GM12878 (cell line): ENCODE results near the gene GABARAPL2. TPM values are rescaled to one million over a fixed set of nuclear protein-coding genes. Genes with fewer than 3 reads are reported as not detected.

Experiments
- ATF7 ChIP-seq: fragments of 450-650 bp; IDR thresholded peaks from 2 replicates; pipeline ENCODE4 v1.6.1; 2016; ENCODE audit warnings: low read depth, mild to moderate bottlenecking
- BRCA1 ChIP-seq: IDR thresholded peaks from 2 replicates; pipeline ENCODE4 v1.6.1; 2011; ENCODE audit warnings: low read depth, low read length, improper control_type of control experiment
- POLR2AphosphoS5 ChIP-seq: IDR thresholded peaks from 2 replicates; pipeline ENCODE4 v1.6.1; 2011; ENCODE audit warnings: mild to moderate bottlenecking, low read length, inconsistent platforms
- ZBED1 ChIP-seq: IDR thresholded peaks from 2 replicates; pipeline ENCODE4 v1.6.1; 2016; ENCODE audit warnings: borderline replicate concordance
- polyA plus RNA-seq, 11 experiments: library from polyadenylated mRNA; depleted of rRNA in 4 of 11; unstranded in 6 of 11; stranded (reverse) in 5 of 11; fragments of >200 nt; fragmentation: Nextera tagmentation in 4 of 11; fragmentation: Illumina TruSeq in 1 of 11; extraction: Ambion mirVana in 4 of 11; extraction: Trizol in 1 of 11; gene quantifications; 1 replicate in 1 of 11; 2 replicates in 10 of 11; pipeline versions ENCODE4 v1.2.1 to v1.2.3, GENCODE V29; 2011 to 2016; ENCODE audit warnings: inconsistent platforms in 2 of 11, missing spikeins in 2 of 11, low read depth in 1 of 11
- total RNA-seq, 4 experiments: library from RNA; depleted of rRNA in 3 of 4; stranded (reverse); fragments of >200 nt in 3 of 4; fragmentation: Illumina TruSeq in 1 of 4; extraction: Trizol in 1 of 4; gene quantifications; 2 replicates each; pipeline versions ENCODE4 v1.2.1 to v1.2.3, GENCODE V29; 2013 to 2021
- TF ChIP-seq, protein P1 (sequence below): IDR thresholded peaks from 2 replicates; pipeline ENCODE4 v1.6.1; 2012; ENCODE audit warnings: improper control_type of control experiment, low read depth, low read length; ENCODE audit not compliant: insufficient replicate concordance
- TF ChIP-seq, protein P2 (sequence below): fragments of 450-650 bp; conservative IDR thresholded peaks from 2 replicates; pipeline ENCODE4 v1.6.1; 2017; ENCODE audit warnings: mild to moderate bottlenecking, moderate library complexity
- TF ChIP-seq, protein P3 (sequence below): fragments of 450-650 bp; IDR thresholded peaks from 2 replicates; pipeline ENCODE4 v1.6.1; 2017; ENCODE audit warnings: borderline replicate concordance

The GABARAPL2 gene
- total and polyA plus RNA-seq, 10 of the 15 experiments (the other 5 are each of a cell fraction or from before 2014, with no cell fraction given) = 61.9 to 359 (median 128) TPM

DNA sequence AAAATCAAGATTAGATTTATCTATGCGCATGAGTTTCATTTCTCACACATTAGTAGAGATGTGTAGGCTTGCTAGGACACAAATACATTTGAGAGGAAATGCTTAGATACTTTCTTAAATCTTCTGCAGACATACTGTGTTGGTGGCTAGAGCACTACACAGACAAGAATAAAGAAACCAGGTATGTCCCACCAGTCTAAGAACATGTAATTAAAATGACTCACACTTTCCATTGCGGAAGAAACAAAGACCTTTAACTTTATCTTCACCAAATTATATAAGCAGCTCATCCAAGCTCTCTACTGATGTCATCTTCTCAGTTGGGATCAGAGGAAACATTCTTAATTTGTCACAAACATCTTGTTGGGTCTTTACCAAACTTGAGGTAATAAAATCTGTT is 12.5 kb downstream of the GABARAPL2 start (continued):
- TF ChIP-seq, protein P1, sequence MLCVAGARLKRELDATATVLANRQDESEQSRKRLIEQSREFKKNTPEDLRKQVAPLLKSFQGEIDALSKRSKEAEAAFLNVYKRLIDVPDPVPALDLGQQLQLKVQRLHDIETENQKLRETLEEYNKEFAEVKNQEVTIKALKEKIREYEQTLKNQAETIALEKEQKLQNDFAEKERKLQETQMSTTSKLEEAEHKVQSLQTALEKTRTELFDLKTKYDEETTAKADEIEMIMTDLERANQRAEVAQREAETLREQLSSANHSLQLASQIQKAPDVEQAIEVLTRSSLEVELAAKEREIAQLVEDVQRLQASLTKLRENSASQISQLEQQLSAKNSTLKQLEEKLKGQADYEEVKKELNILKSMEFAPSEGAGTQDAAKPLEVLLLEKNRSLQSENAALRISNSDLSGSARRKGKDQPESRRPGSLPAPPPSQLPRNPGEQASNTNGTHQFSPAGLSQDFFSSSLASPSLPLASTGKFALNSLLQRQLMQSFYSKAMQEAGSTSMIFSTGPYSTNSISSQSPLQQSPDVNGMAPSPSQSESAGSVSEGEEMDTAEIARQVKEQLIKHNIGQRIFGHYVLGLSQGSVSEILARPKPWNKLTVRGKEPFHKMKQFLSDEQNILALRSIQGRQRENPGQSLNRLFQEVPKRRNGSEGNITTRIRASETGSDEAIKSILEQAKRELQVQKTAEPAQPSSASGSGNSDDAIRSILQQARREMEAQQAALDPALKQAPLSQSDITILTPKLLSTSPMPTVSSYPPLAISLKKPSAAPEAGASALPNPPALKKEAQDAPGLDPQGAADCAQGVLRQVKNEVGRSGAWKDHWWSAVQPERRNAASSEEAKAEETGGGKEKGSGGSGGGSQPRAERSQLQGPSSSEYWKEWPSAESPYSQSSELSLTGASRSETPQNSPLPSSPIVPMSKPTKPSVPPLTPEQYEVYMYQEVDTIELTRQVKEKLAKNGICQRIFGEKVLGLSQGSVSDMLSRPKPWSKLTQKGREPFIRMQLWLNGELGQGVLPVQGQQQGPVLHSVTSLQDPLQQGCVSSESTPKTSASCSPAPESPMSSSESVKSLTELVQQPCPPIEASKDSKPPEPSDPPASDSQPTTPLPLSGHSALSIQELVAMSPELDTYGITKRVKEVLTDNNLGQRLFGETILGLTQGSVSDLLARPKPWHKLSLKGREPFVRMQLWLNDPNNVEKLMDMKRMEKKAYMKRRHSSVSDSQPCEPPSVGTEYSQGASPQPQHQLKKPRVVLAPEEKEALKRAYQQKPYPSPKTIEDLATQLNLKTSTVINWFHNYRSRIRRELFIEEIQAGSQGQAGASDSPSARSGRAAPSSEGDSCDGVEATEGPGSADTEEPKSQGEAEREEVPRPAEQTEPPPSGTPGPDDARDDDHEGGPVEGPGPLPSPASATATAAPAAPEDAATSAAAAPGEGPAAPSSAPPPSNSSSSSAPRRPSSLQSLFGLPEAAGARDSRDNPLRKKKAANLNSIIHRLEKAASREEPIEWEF = no peak
- no peak for TF ChIP-seq POLR2AphosphoS5
- no peak for TF ChIP-seq ZBED1
- TF ChIP-seq, protein P2, sequence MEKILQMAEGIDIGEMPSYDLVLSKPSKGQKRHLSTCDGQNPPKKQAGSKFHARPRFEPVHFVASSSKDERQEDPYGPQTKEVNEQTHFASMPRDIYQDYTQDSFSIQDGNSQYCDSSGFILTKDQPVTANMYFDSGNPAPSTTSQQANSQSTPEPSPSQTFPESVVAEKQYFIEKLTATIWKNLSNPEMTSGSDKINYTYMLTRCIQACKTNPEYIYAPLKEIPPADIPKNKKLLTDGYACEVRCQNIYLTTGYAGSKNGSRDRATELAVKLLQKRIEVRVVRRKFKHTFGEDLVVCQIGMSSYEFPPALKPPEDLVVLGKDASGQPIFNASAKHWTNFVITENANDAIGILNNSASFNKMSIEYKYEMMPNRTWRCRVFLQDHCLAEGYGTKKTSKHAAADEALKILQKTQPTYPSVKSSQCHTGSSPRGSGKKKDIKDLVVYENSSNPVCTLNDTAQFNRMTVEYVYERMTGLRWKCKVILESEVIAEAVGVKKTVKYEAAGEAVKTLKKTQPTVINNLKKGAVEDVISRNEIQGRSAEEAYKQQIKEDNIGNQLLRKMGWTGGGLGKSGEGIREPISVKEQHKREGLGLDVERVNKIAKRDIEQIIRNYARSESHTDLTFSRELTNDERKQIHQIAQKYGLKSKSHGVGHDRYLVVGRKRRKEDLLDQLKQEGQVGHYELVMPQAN = no peak
- TF ChIP-seq ATF7 = no peak
- TF ChIP-seq, protein P3, sequence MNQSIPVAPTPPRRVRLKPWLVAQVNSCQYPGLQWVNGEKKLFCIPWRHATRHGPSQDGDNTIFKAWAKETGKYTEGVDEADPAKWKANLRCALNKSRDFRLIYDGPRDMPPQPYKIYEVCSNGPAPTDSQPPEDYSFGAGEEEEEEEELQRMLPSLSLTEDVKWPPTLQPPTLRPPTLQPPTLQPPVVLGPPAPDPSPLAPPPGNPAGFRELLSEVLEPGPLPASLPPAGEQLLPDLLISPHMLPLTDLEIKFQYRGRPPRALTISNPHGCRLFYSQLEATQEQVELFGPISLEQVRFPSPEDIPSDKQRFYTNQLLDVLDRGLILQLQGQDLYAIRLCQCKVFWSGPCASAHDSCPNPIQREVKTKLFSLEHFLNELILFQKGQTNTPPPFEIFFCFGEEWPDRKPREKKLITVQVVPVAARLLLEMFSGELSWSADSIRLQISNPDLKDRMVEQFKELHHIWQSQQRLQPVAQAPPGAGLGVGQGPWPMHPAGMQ = no peak
- TF ChIP-seq BRCA1 = no peak
